ENCODE data around the gene DNAH11.

DNA sequence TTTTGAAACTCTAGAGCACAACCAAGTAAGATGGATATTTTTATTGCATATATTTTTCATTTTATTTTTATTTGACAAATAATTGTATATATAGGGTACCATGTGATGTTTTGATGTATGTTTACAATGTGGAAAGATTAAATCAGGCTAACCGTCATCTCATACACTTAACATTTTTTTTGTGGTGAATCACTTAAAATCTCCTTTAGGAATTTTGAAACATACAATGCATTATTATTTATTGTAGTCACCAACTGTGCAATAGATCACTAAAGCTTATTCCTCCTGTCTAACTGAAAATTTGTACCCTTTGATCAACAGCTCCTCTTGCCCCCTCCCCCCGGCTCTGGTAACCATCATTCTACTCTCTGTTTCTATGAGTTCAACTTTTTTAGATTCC, 77.2 kb downstream of the DNAH11 start:
- TF ChIP-seq TCF7L2 (IDR thresholded peaks at IDR 0.05; ENCODE audit: borderline replicate concordance, extremely low read depth, insufficient read depth, insufficient read length) (peak; percentile 26), YY1 (IDR thresholded peaks at IDR 0.05; ENCODE audit: extremely low read depth, insufficient replicate concordance, low read depth, low read length) (no peak), ELF1 (IDR thresholded peaks at IDR 0.05; ENCODE audit: borderline replicate concordance, low read depth) (no peak), EZH2phosphoT487 (IDR thresholded peaks at IDR 0.05; ENCODE audit: borderline replicate concordance) (no peak), SIN3A (IDR thresholded peaks at IDR 0.05; ENCODE audit: low read depth) (no peak), POLR2AphosphoS5 (IDR thresholded peaks at IDR 0.05; ENCODE audit: low read depth, low read length) (no peak), POLR2A (IDR thresholded peaks at IDR 0.05; ENCODE audit: borderline replicate concordance, extremely low read depth, insufficient read depth, insufficient read length) (no peak), REST (IDR thresholded peaks at IDR 0.05; ENCODE audit: low read depth) (no peak), ZFX (IDR thresholded peaks at IDR 0.05) (no peak), JUND (IDR thresholded peaks at IDR 0.05) (no peak)
- TF ChIP-seq, protein P1, sequence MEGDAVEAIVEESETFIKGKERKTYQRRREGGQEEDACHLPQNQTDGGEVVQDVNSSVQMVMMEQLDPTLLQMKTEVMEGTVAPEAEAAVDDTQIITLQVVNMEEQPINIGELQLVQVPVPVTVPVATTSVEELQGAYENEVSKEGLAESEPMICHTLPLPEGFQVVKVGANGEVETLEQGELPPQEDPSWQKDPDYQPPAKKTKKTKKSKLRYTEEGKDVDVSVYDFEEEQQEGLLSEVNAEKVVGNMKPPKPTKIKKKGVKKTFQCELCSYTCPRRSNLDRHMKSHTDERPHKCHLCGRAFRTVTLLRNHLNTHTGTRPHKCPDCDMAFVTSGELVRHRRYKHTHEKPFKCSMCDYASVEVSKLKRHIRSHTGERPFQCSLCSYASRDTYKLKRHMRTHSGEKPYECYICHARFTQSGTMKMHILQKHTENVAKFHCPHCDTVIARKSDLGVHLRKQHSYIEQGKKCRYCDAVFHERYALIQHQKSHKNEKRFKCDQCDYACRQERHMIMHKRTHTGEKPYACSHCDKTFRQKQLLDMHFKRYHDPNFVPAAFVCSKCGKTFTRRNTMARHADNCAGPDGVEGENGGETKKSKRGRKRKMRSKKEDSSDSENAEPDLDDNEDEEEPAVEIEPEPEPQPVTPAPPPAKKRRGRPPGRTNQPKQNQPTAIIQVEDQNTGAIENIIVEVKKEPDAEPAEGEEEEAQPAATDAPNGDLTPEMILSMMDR (IDR thresholded peaks at IDR 0.05 in 2 of 3, conservative IDR thresholded peaks at IDR 0.05 in 1 of 3; ENCODE audit: borderline replicate concordance in 1 of 3, insufficient read depth in 1 of 3, low read depth in 2 of 3, low read length in 2 of 3): no peak

Measured in HCT116 (cell line).